ENCODE data around the gene CTDSPL. TPM values are rescaled to one million over a fixed set of nuclear protein-coding genes. Genes with fewer than 3 reads are reported as not detected.

Gene CTDSPL
- total and polyA plus RNA-seq, 7 donors: 2.7 to 24.6 (median 6.8) TPM

- intact Hi-C loops (cut with DNase I): no loop called here
- no peaks in the 10 kb centered on the region for H3K4me1 ChIP-seq
- H3K27me3 ChIP-seq (ENCODE audit: insufficient read depth in 3 of 3, low read length in 2 of 3): no peaks in the 10 kb centered on the region
- no peaks in the 10 kb centered on the region for H3K9me3 ChIP-seq
- no peak for TF ChIP-seq CTCF (IDR thresholded peaks at IDR 0.05)
- 82 to 92% (median 83%) methylated on average over 9 of the region's 9 CpGs for WGBS, 3 donors
- H3K4me3 ChIP-seq: no peak overlapping the region
- H3K36me3 ChIP-seq (ENCODE audit: insufficient read depth in 1 of 2, low read depth in 1 of 2): peaks cover 0 to 37% of the 10 kb centered on the region in 2 donors
- DNase-seq (peak in 1 of 2 donors; percentile 53), ATAC-seq (no peak)
- H3K27ac ChIP-seq: no peak overlapping the region
Measured at GRCh38 chr3:38017445-38018295, 156.0 kb downstream of the CTDSPL start.

- no peak overlapping the region for H3K27ac ChIP-seq
- intact Hi-C loops (cut with DNase I): no loop called here
- ATAC-seq: no peak
Measured at GRCh38 chr3:38018296-38019266, 156.9 kb downstream of the CTDSPL start.

GRCh38 chr3:38019658-38020341 is 158.1 kb downstream of the CTDSPL start:
- no peak for TF ChIP-seq CTCF (IDR thresholded peaks at IDR 0.05)
- no peak overlapping the region for H3K4me3 ChIP-seq
- 84 to 92% (median 85%) methylated on average over 10 of the region's 10 CpGs for WGBS, 3 donors
- no peak for DNase-seq
- no peak overlapping the region for H3K27ac ChIP-seq
- no peaks in the 10 kb centered on the region for H3K9me3 ChIP-seq
- no peaks in the 10 kb centered on the region for H3K27me3 ChIP-seq (ENCODE audit: insufficient read depth in 3 of 3, low read length in 2 of 3)
- peaks cover 0 to 29% of the 10 kb centered on the region in 2 donors for H3K36me3 ChIP-seq (ENCODE audit: insufficient read depth in 1 of 2, low read depth in 1 of 2)
- H3K4me1 ChIP-seq: no peaks in the 10 kb centered on the region
- no peak for ATAC-seq
- intact Hi-C loops (cut with DNase I): no loop called here

More at GRCh38 chr3:38018296-38019266, 156.9 kb downstream of the CTDSPL start:
- Histone ChIP-seq H3K27me3 (ENCODE audit: insufficient read depth in 3 of 3, low read length in 2 of 3) (no peaks in the 10 kb centered on the region), H3K9me3 (no peaks in the 10 kb centered on the region), H3K4me1 (no peaks in the 10 kb centered on the region), H3K36me3 (ENCODE audit: insufficient read depth in 1 of 2, low read depth in 1 of 2) (peaks cover 0 to 37% of the 10 kb centered on the region in 2 donors), H3K4me3 (no peak overlapping the region)
- no peak for TF ChIP-seq CTCF (IDR thresholded peaks at IDR 0.05)
- no peak for DNase-seq
- 84 to 90% (median 90%) methylated on average over 13 of the region's 13 CpGs for WGBS, 3 donors

- WGBS, 3 donors: 79 to 86% (median 81%) methylated on average over 3 of the region's 3 CpGs
- H3K4me1 ChIP-seq: no peaks in the 10 kb centered on the region
- ATAC-seq (no peak), DNase-seq (no peak)
- no peak for TF ChIP-seq CTCF (IDR thresholded peaks at IDR 0.05)
- no peak overlapping the region for H3K4me3 ChIP-seq
- H3K27ac ChIP-seq: no peak overlapping the region
- no peaks in the 10 kb centered on the region for H3K9me3 ChIP-seq
- intact Hi-C loops (cut with DNase I): no loop called here
- no peaks in the 10 kb centered on the region for H3K27me3 ChIP-seq (ENCODE audit: insufficient read depth in 3 of 3, low read length in 2 of 3)
- H3K36me3 ChIP-seq (ENCODE audit: insufficient read depth in 1 of 2, low read depth in 1 of 2): peaks cover 0 to 24% of the 10 kb centered on the region in 2 donors
Measured at GRCh38 chr3:38020342-38020726, 158.7 kb downstream of the CTDSPL start.

Measured in psoas muscle (tissue), 8 donors.